Measurements from ENCODE around the gene SOX6. TPM values are rescaled to one million over a fixed set of nuclear protein-coding genes. Genes with fewer than 3 reads are reported as not detected.

Gene SOX6
- total RNA-seq, 1 experiment from 2014 or later: not detected

DNA sequence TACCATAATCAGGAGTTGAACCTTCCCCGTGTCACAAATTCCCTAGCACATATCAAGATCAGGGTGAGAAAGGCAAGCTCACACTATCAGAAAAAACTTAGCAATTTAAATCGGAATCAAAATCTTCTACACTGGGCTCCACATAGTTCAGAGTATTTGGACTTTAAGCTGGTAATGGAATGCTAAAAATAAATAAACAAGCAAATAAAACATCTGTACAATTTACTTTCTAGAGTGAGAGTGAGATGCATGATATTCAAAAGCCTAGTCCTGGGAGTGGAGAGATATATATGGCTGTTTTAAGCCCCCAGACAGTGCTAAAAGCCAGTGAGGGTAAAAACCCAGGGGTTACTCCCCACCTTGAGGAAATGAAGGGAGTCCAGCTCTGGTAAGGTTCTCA lies 380.6 kb downstream of the SOX6 start:
- no peak overlapping the region for H2AK5ac ChIP-seq (ENCODE audit: insufficient read length, low read length)
- no peak overlapping the region for H3K14ac ChIP-seq (ENCODE audit: insufficient read depth, low read length)
- no peak overlapping the region for H2BK20ac ChIP-seq (ENCODE audit: low read depth, low read length, poor library complexity, severe bottlenecking)
- H3K79me2 ChIP-seq (ENCODE audit: insufficient read depth, low read length): no peaks in the 10 kb centered on the region
- H3K4me1 Mint-ChIP-seq: no peaks in the 10 kb centered on the region
- TF ChIP-seq, protein P1, sequence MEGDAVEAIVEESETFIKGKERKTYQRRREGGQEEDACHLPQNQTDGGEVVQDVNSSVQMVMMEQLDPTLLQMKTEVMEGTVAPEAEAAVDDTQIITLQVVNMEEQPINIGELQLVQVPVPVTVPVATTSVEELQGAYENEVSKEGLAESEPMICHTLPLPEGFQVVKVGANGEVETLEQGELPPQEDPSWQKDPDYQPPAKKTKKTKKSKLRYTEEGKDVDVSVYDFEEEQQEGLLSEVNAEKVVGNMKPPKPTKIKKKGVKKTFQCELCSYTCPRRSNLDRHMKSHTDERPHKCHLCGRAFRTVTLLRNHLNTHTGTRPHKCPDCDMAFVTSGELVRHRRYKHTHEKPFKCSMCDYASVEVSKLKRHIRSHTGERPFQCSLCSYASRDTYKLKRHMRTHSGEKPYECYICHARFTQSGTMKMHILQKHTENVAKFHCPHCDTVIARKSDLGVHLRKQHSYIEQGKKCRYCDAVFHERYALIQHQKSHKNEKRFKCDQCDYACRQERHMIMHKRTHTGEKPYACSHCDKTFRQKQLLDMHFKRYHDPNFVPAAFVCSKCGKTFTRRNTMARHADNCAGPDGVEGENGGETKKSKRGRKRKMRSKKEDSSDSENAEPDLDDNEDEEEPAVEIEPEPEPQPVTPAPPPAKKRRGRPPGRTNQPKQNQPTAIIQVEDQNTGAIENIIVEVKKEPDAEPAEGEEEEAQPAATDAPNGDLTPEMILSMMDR (conservative IDR thresholded peaks at IDR 0.05): no peak
- no peak overlapping the region for H3K56ac ChIP-seq (ENCODE audit: insufficient read length, low read depth, low read length)
- H3K79me1 ChIP-seq (ENCODE audit: insufficient read depth, low read depth, low read length, poor library complexity, severe bottlenecking): no peaks in the 10 kb centered on the region
- H3T11ph ChIP-seq (ENCODE audit: low read length): no peak overlapping the region
- H3K4me3 Mint-ChIP-seq: no peak overlapping the region
- no peak overlapping the region for H3K23ac ChIP-seq (ENCODE audit: insufficient read length, low read depth, low read length)
- H3K23me2 ChIP-seq (ENCODE audit: insufficient read length, low read depth, low read length, poor library complexity, severe bottlenecking): no peaks in the 10 kb centered on the region
- no peak overlapping the region for H3K18ac ChIP-seq (ENCODE audit: insufficient read length, low read depth, low read length)
- DNase-seq: no peak
- no peaks in the 10 kb centered on the region for H3K9me3 ChIP-seq (ENCODE audit: control insufficient read depth, low read depth, low read length)
- no peak overlapping the region for H2BK15ac ChIP-seq (ENCODE audit: low read depth, low read length)
- no peak overlapping the region for H2BK120ac ChIP-seq (ENCODE audit: low read depth, low read length, poor library complexity, severe bottlenecking)
- no peak overlapping the region for H4K8ac ChIP-seq (replicated peaks; ENCODE audit: insufficient read length, low read depth, low read length)
- no peak overlapping the region for H2AFZ ChIP-seq (ENCODE audit: low read length)
- no peak overlapping the region for H3K4me2 ChIP-seq (ENCODE audit: insufficient read depth, insufficient read length, low read length)
- no peaks in the 10 kb centered on the region for H3K36me3 Mint-ChIP-seq (ENCODE audit: insufficient read depth in 1 of 3, low read depth in 3 of 3)
- no CpG with 5 or more reads among the region's 2 CpGs for WGBS (ENCODE audit: extremely low coverage, insufficient read length, low lambda C conversion rate)
- no peak overlapping the region for H4K5ac ChIP-seq (ENCODE audit: insufficient read length, low read depth, low read length)
- H3K27me3 ChIP-seq (ENCODE audit: insufficient read depth, low read length): no peaks in the 10 kb centered on the region
- H3K4ac ChIP-seq (ENCODE audit: low read depth, low read length): no peak overlapping the region
- no peaks in the 10 kb centered on the region for H4K20me1 ChIP-seq (ENCODE audit: control insufficient read depth, insufficient read depth, insufficient read length)
- H3K27ac ChIP-seq (ENCODE audit: insufficient read length, low read depth, low read length): no peak overlapping the region
- H4K91ac ChIP-seq (ENCODE audit: insufficient read length, low read depth, low read length): no peak overlapping the region
- no peaks in the 10 kb centered on the region for H3K4me1 ChIP-seq (ENCODE audit: insufficient read depth, low read length)
- no peak overlapping the region for H3K27ac Mint-ChIP-seq
- H3K9ac ChIP-seq (ENCODE audit: extremely low read depth, insufficient read length, low read length): no peak overlapping the region
- no peak overlapping the region for H2BK12ac ChIP-seq (ENCODE audit: insufficient read length, low read depth, low read length)
- no peaks in the 10 kb centered on the region for H3K9me3 Mint-ChIP-seq
- no peak overlapping the region for H2BK5ac ChIP-seq (ENCODE audit: insufficient read length, low read length)
- H3K27me3 Mint-ChIP-seq (ENCODE audit: low read depth): peaks cover 5% of the 10 kb centered on the region
